Cardiac muscle cell (in vitro differentiated cells and primary cell): ENCODE measurements around the gene S100A14. TPM values are rescaled to one million over a fixed set of nuclear protein-coding genes. Genes with fewer than 3 reads are reported as not detected.

Experiments used
- DNase-seq, 2 donors: peaks; one replicate each; pipeline versions ENCODE4 v3.0.0 to v3.0.0-alpha.2; 2010 to 2017; ENCODE audit warnings: low read depth in 1 of 2, low spot score in 1 of 2
- H3K27ac ChIP-seq: fragments of 200-600 bp; sonication (generic); 2 replicates; pipeline ENCODE4 v1.5.1; 2016
- H3K27me3 ChIP-seq: fragments of 200-600 bp; sonication (generic); 2 replicates; pipeline ENCODE4 v1.6.0; 2016; ENCODE audit warnings: control low read depth
- H3K36me3 ChIP-seq: fragments of 200-600 bp; sonication (generic); 2 replicates; pipeline ENCODE4 v1.5.1; 2016; ENCODE audit warnings: control low read depth
- H3K4me1 ChIP-seq: fragments of 200-600 bp; sonication (generic); 2 replicates; pipeline ENCODE4 v1.8.1; 2017; ENCODE audit warnings: low read depth, mild to moderate bottlenecking, mixed run types
- H3K4me3 ChIP-seq: fragments of 200-600 bp; sonication (generic); 2 replicates; pipeline ENCODE4 v1.5.1; 2016; ENCODE audit warnings: mild to moderate bottlenecking
- H3K9me3 ChIP-seq: fragments of 200-600 bp; sonication (generic); 2 replicates; pipeline ENCODE4 v1.5.1; 2017; ENCODE audit warnings: low read depth, mild to moderate bottlenecking, control low read depth
- CTCF ChIP-seq: IDR thresholded peaks from 2 replicates; pipeline ENCODE4 v1.5.1; 2012; ENCODE audit warnings: low read depth, mild to moderate bottlenecking, low read length
- polyA plus RNA-seq: library from polyadenylated mRNA; unstranded; fragments of >200 nt; fragmentation: Nextera tagmentation; extraction: Ambion mirVana; gene quantifications from 2 replicates; pipeline ENCODE4 v1.2.1, GENCODE V29; 2016
- total RNA-seq: library from RNA; depleted of rRNA; stranded (reverse); fragments of >200 nt; gene quantifications from 2 replicates; pipeline ENCODE4 v1.2.3, GENCODE V29; 2016

S100A14 gene
- total and polyA plus RNA-seq, 2 experiments from 2014 or later: 0.51 to 0.70 TPM

GRCh38 chr1:153568367-153569099, 47.6 kb downstream of the S100A14 start:
- Histone ChIP-seq H3K27ac (peak overlapping the region; percentile 55), H3K36me3 (no peaks in the 10 kb centered on the region), H3K9me3 (no peaks in the 10 kb centered on the region), H3K4me3 (no peak overlapping the region), H3K27me3 (no peaks in the 10 kb centered on the region), H3K4me1 (peaks cover 37% of the 10 kb centered on the region)
- peak; percentile 99 for TF ChIP-seq CTCF
- peak; percentile 90 to 92 for DNase-seq

GRCh38 chr1:153567621-153568366, 48.3 kb downstream of the S100A14 start:
- Histone ChIP-seq H3K4me1 (peaks cover 30% of the 10 kb centered on the region), H3K36me3 (no peaks in the 10 kb centered on the region), H3K27ac (no peak overlapping the region), H3K27me3 (no peaks in the 10 kb centered on the region), H3K4me3 (no peak overlapping the region), H3K9me3 (no peaks in the 10 kb centered on the region)
- TF ChIP-seq CTCF: no peak
- no peak for DNase-seq

GRCh38 chr1:153566414-153567371, 49.4 kb downstream of the S100A14 start:
- H3K9me3 ChIP-seq: no peaks in the 10 kb centered on the region
- no peaks in the 10 kb centered on the region for H3K27me3 ChIP-seq
- DNase-seq: peak; percentile 49 to 98
- peak overlapping the region; percentile 21 for H3K27ac ChIP-seq
- TF ChIP-seq CTCF: no peak
- no peak overlapping the region for H3K4me3 ChIP-seq
- H3K4me1 ChIP-seq: peaks cover 28% of the 10 kb centered on the region
- H3K36me3 ChIP-seq: no peaks in the 10 kb centered on the region

GRCh38 chr1:153565529-153566374, 50.4 kb downstream of the S100A14 start, which contains the start of gene S100A2:
Gene S100A2, minus strand, starts transcription at chr1:153565844. Its CDS starts 1,967 bp downstream, at chr1:153563877.
- Histone ChIP-seq H3K36me3 (no peaks in the 10 kb centered on the region), H3K4me1 (peaks cover 28% of the 10 kb centered on the region), H3K27ac (peak within 1 kb of the TSS; percentile 21), H3K4me3 (no peak within 1 kb of the TSS), H3K9me3 (no peaks in the 10 kb centered on the region), H3K27me3 (no peaks in the 10 kb centered on the region)
- TF ChIP-seq CTCF: no peak
- DNase-seq: peak in 1 of 2 donors; percentile 86

Other genes with a start within 250 kb of the S100A14 start
- not detected in 2 replicates for gene S100A12, start 240.7 kb downstream of the S100A14 start, total RNA-seq
- gene S100A12, start 240.7 kb downstream of the S100A14 start, polyA plus RNA-seq: not detected in 2 replicates
- 1.9 TPM in 1 of 2 replicates, not detected in the other for gene S100A8, start 225.3 kb downstream of the S100A14 start, total RNA-seq
- 4.4 and 12.2 TPM in 2 replicates for gene S100A8, start 225.3 kb downstream of the S100A14 start, polyA plus RNA-seq
- not detected in 2 replicates for gene S100A7A, start 199.8 kb downstream of the S100A14 start, total RNA-seq
- gene S100A7A, start 199.8 kb downstream of the S100A14 start, polyA plus RNA-seq: not detected in 2 replicates
- not detected in 2 replicates for gene S100A7, start 155.7 kb downstream of the S100A14 start, total RNA-seq
- not detected in 2 replicates for gene S100A7, start 155.7 kb downstream of the S100A14 start, polyA plus RNA-seq
- gene S100A6, start 80.3 kb downstream of the S100A14 start, total RNA-seq: 13.7 and 23.1 TPM in 2 replicates
- gene S100A6, start 80.3 kb downstream of the S100A14 start, polyA plus RNA-seq: 40.7 and 54.7 TPM in 2 replicates
- gene S100A5, start 75.4 kb downstream of the S100A14 start, total RNA-seq: not detected in 2 replicates
- 0.31 and 0.52 TPM in 2 replicates for gene S100A5, start 75.4 kb downstream of the S100A14 start, polyA plus RNA-seq
- gene S100A4, start 70.5 kb downstream of the S100A14 start, total RNA-seq: 74.1 and 89.4 TPM in 2 replicates
- 129 and 133 TPM in 2 replicates for gene S100A4, start 70.5 kb downstream of the S100A14 start, polyA plus RNA-seq
- gene S100A3, start 67.1 kb downstream of the S100A14 start, total RNA-seq: 1.8 TPM in 1 of 2 replicates, not detected in the other
- 0.42 and 0.86 TPM in 2 replicates for gene S100A3, start 67.1 kb downstream of the S100A14 start, polyA plus RNA-seq
- gene S100A2, start 50.5 kb downstream of the S100A14 start, total RNA-seq: 0.35 TPM in 1 of 2 replicates, not detected in the other
- gene S100A2, start 50.5 kb downstream of the S100A14 start, polyA plus RNA-seq: 2.3 and 3.7 TPM in 2 replicates
- gene S100A16, start 3.2 kb downstream of the S100A14 start, total RNA-seq: 59.7 and 76.6 TPM in 2 replicates
- 110 and 120 TPM in 2 replicates for gene S100A16, start 3.2 kb downstream of the S100A14 start, polyA plus RNA-seq
- gene S100A13, start 11.2 kb upstream of the S100A14 start, total RNA-seq: 98.4 and 101 TPM in 2 replicates
- gene S100A13, start 11.2 kb upstream of the S100A14 start, polyA plus RNA-seq: 192 and 250 TPM in 2 replicates
- gene S100A1, start 12.1 kb upstream of the S100A14 start, total RNA-seq: 2.2 and 7.6 TPM in 2 replicates
- gene S100A1, start 12.1 kb upstream of the S100A14 start, polyA plus RNA-seq: 0.42 TPM in 1 of 2 replicates, not detected in the other
- 71.0 and 78.0 TPM in 2 replicates for gene CHTOP, start 17.7 kb upstream of the S100A14 start, total RNA-seq
- gene CHTOP, start 17.7 kb upstream of the S100A14 start, polyA plus RNA-seq: 94.3 and 104 TPM in 2 replicates
- gene SNAPIN, start 42.4 kb upstream of the S100A14 start, total RNA-seq: 56.1 and 83.4 TPM in 2 replicates
- gene SNAPIN, start 42.4 kb upstream of the S100A14 start, polyA plus RNA-seq: 113 and 115 TPM in 2 replicates
- gene ILF2, start 54.7 kb upstream of the S100A14 start, total RNA-seq: 174 and 200 TPM in 2 replicates
- gene ILF2, start 54.7 kb upstream of the S100A14 start, polyA plus RNA-seq: 276 and 294 TPM in 2 replicates
- gene NPR1, start 62.4 kb upstream of the S100A14 start, total RNA-seq: 1.1 and 1.4 TPM in 2 replicates
- gene NPR1, start 62.4 kb upstream of the S100A14 start, polyA plus RNA-seq: 1.7 and 3.9 TPM in 2 replicates
- 45.4 and 73.5 TPM in 2 replicates for gene INTS3, start 111.7 kb upstream of the S100A14 start, total RNA-seq
- gene INTS3, start 111.7 kb upstream of the S100A14 start, polyA plus RNA-seq: 39.7 and 60.5 TPM in 2 replicates
- gene SLC27A3, start 159.1 kb upstream of the S100A14 start, total RNA-seq: 20.7 and 27.7 TPM in 2 replicates
- 30.6 and 46.7 TPM in 2 replicates for gene SLC27A3, start 159.1 kb upstream of the S100A14 start, polyA plus RNA-seq